Measurements from ENCODE around the gene ADGRF4. TPM values are rescaled to one million over a fixed set of nuclear protein-coding genes. Genes with fewer than 3 reads are reported as not detected.

The ADGRF4 gene
- total RNA-seq, 4 donors from 2014 or later, result 53.5 to 60.1 (median 58.3) TPM

GRCh38 chr6:47752801-47753200 is 54.4 kb downstream of the ADGRF4 start:
- H3K4me3 ChIP-seq (ENCODE audit: low read depth, poor library complexity, severe bottlenecking), result no peak overlapping the region
- intact Hi-C loops (cut with DNase I; ENCODE audit: low total_unique reads), result no loop called here
- WGBS, 2 donors, result 63 to 69% methylated on average over 1 of the region's 1 CpG

GRCh38 chr6:47759364-47759763 is 61.0 kb downstream of the ADGRF4 start:
- intact Hi-C loops (cut with DNase I; ENCODE audit: low total_unique reads), result no loop called here
- no peak for TF ChIP-seq CTCF (IDR thresholded peaks at IDR 0.05)
- TF ChIP-seq POLR2A (IDR thresholded peaks at IDR 0.05), result no peak
- no peak for DNase-seq (ENCODE audit: low spot score in 2 of 2)
- H3K4me3 ChIP-seq (ENCODE audit: low read depth, poor library complexity, severe bottlenecking), result no peak overlapping the region
- 47 to 51% methylated on average over 1 of the region's 1 CpG for WGBS, 2 donors

More at GRCh38 chr6:47752801-47753200, 54.4 kb downstream of the ADGRF4 start:
- TF ChIP-seq POLR2A (IDR thresholded peaks at IDR 0.05) (no peak), CTCF (IDR thresholded peaks at IDR 0.05) (no peak)
- no peak for DNase-seq (ENCODE audit: low spot score in 2 of 2)

DNA sequence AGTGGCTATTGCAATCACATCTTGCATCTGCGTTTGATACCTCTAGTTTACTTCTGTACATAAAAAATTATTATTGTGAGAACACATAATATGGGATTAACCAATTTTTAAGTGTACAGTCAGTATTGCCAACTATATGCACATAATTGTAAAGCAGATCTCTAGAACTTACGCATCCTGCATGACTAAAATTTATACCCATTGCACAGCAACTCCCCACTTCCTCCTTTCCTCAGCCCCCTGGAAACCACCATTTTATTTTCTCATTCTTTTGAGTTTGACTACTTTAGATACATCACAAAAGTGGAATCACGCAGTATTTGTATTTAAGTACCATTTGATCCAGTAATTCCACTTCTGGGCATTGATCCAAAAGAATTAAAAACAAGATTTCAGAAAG is 64.1 kb downstream of the ADGRF4 start:
- intact Hi-C loops (cut with DNase I; ENCODE audit: low total_unique reads), result no loop called here
- no peak for DNase-seq (ENCODE audit: low spot score in 2 of 2)
- TF ChIP-seq POLR2A (IDR thresholded peaks at IDR 0.05) (no peak), CTCF (IDR thresholded peaks at IDR 0.05) (no peak)
- WGBS, 2 donors, result 73 to 77% methylated on average over 3 of the region's 3 CpGs
- H3K4me3 ChIP-seq (ENCODE audit: low read depth, poor library complexity, severe bottlenecking), result no peak overlapping the region

DNA sequence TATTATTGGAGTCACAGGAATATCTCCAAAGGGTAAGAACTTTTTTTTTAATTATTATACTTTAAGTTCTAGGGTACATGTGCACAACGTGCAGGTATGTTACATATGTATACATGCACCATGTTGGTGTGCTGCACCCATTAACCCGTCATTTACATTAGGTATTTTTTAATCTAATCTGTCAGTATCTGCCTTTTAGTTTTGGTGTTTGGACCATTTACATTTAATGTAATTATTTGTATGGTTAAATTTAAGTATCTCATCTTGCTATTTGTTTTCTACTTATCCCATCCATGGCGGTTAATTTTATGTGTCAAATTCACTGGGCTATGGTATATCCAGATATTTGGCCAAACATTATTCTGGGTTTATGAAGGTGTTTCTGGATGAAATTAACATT is 68.1 kb downstream of the ADGRF4 start:
- 88 to 90% methylated on average over 3 of the region's 3 CpGs for WGBS, 2 donors
- no peak overlapping the region for H3K4me3 ChIP-seq (ENCODE audit: low read depth, poor library complexity, severe bottlenecking)
- intact Hi-C loops (cut with DNase I; ENCODE audit: low total_unique reads), result no loop called here
- no peak for DNase-seq (ENCODE audit: low spot score in 2 of 2)
- TF ChIP-seq POLR2A (IDR thresholded peaks at IDR 0.05) (no peak), CTCF (IDR thresholded peaks at IDR 0.05) (no peak)

DNA sequence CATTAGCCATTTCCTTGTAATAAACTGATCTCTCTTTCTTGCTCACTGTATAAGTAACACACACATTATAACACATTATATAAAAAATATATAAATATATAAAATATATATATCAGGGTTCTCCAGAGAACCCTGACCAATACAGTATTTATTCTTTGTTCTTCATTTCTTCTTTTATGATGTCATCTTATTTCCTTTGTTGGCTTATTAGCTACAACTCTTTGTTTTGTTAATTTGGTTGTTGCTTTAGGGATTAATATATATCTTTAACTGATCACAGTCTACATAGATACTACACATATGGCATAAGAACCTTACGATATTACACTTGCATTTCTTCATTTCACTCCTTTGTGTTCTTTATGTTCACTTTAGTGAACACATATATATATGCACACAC is 68.7 kb downstream of the ADGRF4 start:
- intact Hi-C loops (cut with DNase I; ENCODE audit: low total_unique reads), result no loop called here
- no peak for DNase-seq (ENCODE audit: low spot score in 2 of 2)
- WGBS, 2 donors, result 92 to 95% methylated on average over 1 of the region's 1 CpG
- TF ChIP-seq CTCF (IDR thresholded peaks at IDR 0.05), result no peak
- TF ChIP-seq POLR2A (IDR thresholded peaks at IDR 0.05), result no peak
- H3K4me3 ChIP-seq (ENCODE audit: low read depth, poor library complexity, severe bottlenecking), result no peak overlapping the region

DNA sequence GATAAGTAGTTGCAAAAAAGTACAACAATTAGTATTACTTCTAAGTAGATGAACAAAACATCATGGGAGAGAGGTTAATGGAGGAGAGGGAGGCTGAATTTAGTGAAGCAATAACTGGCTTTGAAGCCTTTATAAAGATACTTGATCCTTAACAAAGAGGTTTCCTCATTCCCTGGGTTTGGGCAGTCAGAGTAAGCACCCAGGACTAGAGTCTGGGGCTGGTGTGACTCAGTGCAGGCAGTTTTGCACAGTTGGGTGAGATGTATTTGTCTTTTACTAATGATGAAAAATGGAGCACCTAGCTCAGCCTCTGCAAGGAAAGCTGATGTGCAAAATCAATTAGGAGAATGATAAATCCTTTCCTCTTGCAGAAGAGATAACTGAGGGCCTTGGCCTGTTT is 71.6 kb downstream of the ADGRF4 start:
- DNase-seq (ENCODE audit: low spot score in 2 of 2), result no peak
- TF ChIP-seq POLR2A (IDR thresholded peaks at IDR 0.05), result no peak
- TF ChIP-seq CTCF (IDR thresholded peaks at IDR 0.05), result no peak
- intact Hi-C loops (cut with DNase I; ENCODE audit: low total_unique reads), result loop anchor here (10.0 kb wide), 1 partner anchor 135 kb away; no protein-coding TSS in a partner anchor
- no peak overlapping the region for H3K4me3 ChIP-seq (ENCODE audit: low read depth, poor library complexity, severe bottlenecking)
